Pulmonary artery endothelial cell (primary cell): ENCODE data around the gene REC114. TPM values are rescaled to one million over a fixed set of nuclear protein-coding genes. Genes with fewer than 3 reads are reported as not detected.
"Not testable (repeated sequence)": the region's sequence is repeated elsewhere in the genome, so short reads cannot be mapped to it uniquely, and the experiment has no call there.

ENCODE experiments used
- DNase-seq: peaks from one replicate; pipeline ENCODE4 v3.0.0-alpha.2; 2011; ENCODE audit warnings: low read depth, low spot score
- total RNA-seq: library from RNA; depleted of rRNA; stranded (reverse); fragments of >200 nt; gene quantifications from 2 replicates; pipeline ENCODE4 v1.2.3, GENCODE V29; 2014

Gene REC114
- total RNA-seq, 1 donor from 2014 or later: not detected

DNA sequence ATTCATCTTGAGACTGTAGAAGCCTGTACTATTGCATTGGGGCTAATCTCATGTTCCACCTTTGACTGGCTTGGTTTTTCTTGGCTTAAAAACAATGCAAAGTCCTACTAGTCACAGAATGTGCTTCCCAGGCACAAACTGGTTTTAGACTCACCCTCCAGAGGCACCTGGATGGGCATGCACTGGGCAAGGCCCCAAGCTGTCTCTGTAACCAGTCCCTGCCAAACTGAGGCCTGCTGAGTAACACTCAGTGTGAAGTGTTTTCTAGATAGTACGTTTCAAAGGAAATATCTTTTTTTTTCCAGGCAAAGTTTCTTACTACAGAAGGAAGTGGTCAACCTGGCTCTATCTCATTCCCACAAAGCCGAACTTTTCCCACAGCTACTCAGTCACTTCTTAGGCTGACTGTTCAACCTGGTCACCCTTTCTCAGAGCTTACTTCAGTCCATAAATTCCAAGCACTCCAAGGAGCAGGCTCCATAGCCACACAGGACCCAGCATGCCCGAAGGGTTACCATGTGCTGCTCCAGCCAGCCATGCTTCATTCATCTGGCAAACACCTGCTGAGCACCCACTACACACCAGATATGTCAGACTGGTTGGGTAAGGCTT, 132.8 kb downstream of the REC114 start:
- DNase-seq: no peak

GRCh38 chr15:73577593-73577992, 134.6 kb downstream of the REC114 start:
- not testable (repeated sequence) for DNase-seq

GRCh38 chr15:73578026-73578425, 135.1 kb downstream of the REC114 start:
- no peak for DNase-seq

- DNase-seq: no peak
Observed at GRCh38 chr15:73582851-73583379, 140.0 kb downstream of the REC114 start.

DNA sequence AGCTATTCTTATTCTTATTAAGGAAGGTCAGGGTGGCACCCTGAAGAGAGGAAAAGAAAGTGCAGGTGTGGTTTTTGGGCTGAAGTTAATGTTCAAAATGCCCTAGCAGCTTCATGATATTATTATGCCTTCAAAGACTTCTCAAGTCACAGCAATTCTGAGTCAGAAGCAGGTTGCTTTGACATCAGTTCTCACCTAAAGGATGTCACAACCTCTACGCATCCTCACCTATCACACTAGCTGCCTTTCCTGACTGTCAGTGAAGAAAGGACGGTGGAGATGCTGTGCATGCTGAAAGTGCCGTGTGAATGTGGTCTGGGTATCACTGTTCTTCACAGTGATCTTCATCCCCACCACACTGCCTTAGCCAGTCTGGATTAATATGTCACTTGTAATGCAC, 140.6 kb downstream of the REC114 start:
- DNase-seq: no peak

GRCh38 chr15:73584699-73585420, 141.9 kb downstream of the REC114 start:
- DNase-seq: no peak

GRCh38 chr15:73585871-73586654, 143.1 kb downstream of the REC114 start:
- no peak for DNase-seq

DNA sequence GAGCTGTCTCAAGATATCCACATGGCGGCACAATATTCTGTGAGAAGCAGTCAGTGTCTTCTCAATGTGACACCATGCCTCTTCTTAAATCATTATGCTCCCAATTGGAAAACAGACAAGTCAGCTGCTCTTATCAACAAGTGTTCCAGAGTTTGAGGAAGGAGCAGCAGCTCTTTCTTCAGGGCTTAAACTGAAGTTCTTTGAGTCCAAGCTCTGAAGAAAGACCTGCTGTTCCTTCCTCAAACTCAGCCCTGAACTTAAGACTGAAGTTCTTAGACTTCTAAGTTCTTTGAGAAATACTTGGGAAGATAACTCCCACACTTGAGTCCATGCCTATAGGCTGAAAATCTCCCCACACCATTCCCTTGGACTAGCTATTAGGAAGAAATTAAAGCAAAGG, 146.8 kb downstream of the REC114 start:
- DNase-seq: no peak

- no peak for DNase-seq
Observed at GRCh38 chr15:73590263-73590662, 147.3 kb downstream of the REC114 start.

GRCh38 chr15:73593304-73594074, 150.5 kb downstream of the REC114 start:
- DNase-seq: no peak

GRCh38 chr15:73594109-73594508, 151.1 kb downstream of the REC114 start:
- no peak for DNase-seq

DNA sequence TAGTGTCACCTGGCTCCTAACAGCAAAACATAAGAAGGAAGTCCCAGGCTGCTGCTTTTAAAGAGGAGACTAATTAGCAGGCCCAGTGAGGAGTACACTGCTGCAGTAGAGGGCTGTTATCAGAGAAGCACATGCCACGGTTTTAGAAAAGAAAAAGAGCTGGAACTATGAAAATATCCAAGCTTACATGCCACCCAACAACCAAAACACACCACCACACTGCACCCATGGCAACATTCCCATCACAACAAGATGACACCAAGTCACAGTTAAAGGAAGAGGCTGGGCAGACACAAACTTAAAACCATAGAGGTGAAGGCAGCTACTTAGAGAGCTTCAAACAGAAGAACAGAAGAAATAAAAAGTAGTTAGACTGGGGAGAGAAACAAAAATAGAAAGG, 153.2 kb downstream of the REC114 start:
- DNase-seq: no peak

DNA sequence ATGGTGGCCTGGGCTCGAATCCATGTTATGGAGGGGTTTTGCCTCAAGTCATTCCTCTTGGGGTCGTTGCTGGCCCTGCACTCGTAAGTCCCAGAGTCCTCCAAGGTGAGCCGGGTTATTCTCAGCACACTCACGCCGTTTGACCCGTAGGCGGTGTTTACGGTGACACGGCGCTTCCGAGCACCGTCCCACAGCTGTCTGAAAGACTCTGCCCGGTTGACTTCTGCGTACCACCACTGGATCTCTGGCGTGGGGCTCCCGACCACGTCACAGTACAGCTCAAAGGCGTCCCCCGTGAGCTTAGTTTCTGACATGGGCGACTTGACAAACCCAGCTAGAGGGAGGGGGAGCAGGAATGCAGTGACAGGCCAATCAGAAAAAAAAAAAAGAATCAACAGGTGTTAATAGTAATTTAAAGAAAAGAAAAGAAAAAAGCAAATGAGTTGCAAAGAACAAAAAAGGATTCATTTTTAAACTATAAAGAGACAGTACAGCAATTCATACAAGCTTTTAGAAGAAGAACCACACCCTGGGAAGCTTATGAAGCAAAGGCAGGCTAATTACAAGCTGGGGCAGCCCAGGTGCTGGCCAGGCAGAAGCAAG, 154.2 kb downstream of the REC114 start:
- DNase-seq: no peak

DNA sequence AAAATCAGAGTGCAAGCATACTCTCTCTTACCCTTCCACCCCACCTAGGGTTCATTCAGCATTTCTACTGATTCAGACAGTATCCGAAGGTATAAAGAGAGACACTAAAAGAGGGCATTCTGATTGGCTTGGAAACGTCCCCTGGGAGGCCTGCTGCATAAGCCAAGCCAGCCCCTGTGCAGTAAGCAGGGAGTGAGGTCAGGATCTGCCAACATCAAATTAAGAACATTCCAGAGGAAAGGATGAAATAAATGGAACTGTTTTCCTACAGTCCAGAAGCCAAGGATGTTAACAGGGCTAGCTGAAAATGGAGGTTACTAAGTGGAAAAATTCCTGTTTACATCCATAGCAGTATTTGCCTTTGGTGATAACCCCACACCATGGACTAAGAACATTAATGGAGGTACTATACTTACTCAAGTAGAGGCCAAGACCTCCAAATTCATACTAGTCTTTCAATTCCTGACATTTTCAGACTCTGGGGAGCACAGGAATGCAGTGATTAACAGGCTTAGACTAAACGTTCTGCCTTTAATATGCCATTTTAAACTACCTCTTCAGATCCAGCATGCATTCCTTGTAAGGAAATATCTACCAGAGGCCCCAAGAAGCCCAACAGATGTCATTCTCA, 155.7 kb downstream of the REC114 start:
- no peak for DNase-seq

- no peak for DNase-seq
Observed at GRCh38 chr15:73599934-73600333, 157.0 kb downstream of the REC114 start.

DNA sequence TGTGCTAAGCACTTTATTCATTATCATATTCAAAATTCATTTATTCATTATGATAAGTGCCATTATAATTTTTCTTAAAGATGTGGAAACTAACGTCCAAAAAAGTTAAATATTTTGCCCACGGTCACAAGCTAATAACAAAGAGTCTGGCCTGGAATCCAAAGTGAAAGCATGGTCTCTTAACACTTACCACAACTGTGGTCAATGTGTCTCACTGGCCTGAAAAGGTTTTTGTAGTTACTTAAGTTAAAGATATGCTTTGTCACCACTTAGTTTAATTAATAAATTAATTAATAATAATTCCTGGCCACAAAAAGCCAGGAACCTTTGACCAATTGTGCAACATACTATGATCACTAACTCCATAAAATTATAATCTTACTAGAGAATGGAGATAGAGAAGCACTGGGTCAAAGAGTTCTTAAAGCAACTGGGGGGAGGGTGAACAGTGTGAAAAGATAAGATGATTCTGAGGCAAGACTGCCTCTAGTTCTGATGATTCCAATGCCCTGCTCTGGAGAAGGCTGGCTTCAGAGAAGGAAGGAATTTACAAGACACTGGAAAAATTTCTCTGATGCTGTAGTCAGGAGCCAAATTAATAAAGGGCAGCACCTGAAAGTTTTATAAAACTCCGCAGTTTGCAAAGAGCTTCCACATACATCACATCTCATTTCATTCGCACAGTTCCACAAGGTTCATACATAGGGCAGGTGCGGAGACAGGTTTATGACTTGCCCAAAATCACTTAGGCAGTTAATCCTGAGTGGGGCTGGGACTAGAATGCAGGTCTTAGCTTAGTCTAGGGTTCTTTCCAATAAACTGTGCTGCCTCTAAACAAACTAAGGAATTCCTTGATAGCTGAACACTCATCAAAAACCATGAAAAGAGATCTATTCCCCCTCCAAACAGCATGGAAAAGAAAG, 157.7 kb downstream of the REC114 start:
- DNase-seq: no peak

DNA sequence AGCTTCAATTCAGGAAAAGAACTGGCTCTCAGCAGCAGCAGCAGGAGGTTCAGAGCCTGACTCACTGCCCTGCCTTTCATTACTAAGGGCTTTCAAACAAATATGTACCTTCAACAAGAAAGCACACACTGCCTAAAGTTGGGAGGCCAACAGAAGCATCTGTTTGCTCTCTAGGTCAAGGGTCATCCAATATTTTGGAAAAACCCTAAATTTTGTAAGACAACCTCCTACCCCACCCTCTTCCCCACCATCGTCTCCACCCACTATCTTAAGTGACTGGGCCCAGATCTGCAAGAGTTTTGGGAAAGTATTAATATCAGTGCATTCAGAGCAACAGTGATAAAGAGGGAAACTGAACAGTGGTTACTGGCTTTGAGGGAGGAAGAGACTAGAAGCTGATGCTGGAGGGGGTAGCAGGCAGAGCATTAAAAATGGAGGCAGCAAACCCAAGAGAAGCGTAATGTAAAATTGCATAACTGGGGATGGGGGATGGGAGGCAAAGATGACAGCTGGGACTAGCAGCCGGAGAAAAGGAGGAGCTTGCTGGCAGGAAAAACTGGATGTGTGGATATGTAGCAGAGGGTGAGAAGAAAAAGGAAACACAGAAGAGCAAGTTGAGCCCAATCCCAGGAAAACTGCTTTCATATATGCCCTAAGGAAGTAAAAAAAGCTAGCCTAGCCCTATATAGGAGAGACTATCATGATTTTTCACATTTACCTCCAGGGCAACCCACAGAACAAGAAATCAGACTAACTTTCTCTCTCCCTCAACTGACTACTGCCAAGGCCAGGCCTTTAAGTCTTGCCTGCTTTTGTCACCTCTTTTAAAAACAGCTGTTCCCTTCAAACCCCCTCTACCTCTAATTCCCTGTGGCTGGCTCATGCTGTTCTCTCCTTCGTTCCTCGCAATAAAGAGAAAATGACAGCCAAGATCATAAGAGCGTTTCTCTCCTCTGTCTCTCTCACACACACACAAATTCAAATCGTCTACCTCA, 158.8 kb downstream of the REC114 start:
- DNase-seq: no peak

GRCh38 chr15:73602446-73602843, 159.5 kb downstream of the REC114 start:
- DNase-seq: no peak
